UCSD-AML1 (cell line): ENCODE measurements around the gene SMCP.

Experiments used
- DNase-seq: peaks from one replicate; lab custom pipeline; 2025; ENCODE audit not compliant: unreplicated experiment; lab: John Stamatoyannopoulos, UW

The SMCP gene, protein sequence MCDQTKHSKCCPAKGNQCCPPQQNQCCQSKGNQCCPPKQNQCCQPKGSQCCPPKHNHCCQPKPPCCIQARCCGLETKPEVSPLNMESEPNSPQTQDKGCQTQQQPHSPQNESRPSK

GRCh38 chr1:152878042-152878441, at the start of gene SMCP:
Gene SMCP (plus strand): TSS chr1:152878322. CDS start chr1:152884423, 6,101 bp downstream.
- no peak for DNase-seq

DNA sequence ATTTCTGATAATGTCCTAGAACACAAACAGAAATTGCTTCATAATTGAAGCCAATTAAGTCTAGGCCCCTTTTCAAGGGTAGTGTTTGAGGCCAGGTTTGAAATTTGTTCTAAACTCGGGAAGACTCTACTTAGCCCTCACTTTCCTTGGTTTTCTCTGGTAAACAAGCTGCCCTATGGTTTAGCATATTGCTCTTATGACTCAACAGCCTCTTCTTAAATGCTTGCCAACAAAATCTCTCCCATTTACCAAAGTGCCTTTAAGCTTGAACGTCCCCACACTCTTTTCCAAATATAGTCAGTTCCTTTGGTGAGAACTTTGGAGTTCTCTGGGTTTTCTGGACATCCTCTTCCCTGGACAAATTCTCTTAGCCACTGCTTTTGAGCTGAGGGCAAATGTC, 41.3 kb upstream of the SMCP start:
- DNase-seq = no peak

- no peak for DNase-seq
These were observed 35.6 kb upstream of the SMCP start, which contains the start of gene LCE6A for GRCh38 chr1:152842556-152842955. Gene LCE6A (plus strand): TSS chr1:152842856. CDS start chr1:152843521, 665 bp downstream.

DNA sequence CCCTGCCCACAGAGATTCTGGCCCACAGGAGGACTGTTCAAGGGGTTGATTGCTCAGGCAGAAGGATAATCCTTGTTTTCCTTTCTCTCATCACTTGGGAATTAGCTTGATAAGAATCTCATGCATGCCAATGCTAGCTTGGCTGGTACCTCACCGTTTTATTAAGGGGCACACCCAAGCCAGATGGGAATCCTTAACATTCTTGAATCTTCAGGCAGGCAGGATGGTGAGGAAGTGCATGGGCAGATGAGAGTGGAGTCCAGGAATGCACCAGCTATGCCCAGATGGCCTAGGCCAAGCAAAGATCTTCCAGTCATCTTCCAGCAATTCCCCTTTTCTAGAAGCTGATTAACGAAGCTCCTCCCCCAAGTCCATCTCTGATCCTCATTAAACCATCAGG, 22.5 kb upstream of the SMCP start:
- DNase-seq = no peak

DNA sequence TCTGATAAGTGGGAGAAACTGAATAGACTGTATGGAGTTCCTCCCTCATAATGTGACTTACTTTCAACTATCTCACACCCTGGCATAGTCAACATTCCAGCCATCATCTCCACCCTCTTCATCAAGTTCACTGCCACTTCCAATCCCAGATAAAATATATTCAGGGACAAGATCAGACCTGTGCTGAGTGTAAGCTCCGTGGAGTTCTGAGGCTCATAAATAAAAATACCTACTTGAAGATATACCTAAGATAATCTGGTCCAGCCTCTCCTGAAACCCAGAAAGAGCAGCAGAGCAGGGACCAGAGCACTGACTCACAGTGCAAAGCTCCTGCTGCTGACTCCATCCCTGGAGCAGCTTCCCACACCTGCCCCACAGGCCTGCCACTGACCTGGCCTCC, 20.1 kb upstream of the SMCP start:
- DNase-seq = no peak

GRCh38 chr1:152859696-152860095, 18.4 kb upstream of the SMCP start, which contains the start of gene LCE7A:
Gene LCE7A (plus strand): TSS chr1:152859996. CDS start chr1:152860698, 702 bp downstream.
- no peak for DNase-seq

DNA sequence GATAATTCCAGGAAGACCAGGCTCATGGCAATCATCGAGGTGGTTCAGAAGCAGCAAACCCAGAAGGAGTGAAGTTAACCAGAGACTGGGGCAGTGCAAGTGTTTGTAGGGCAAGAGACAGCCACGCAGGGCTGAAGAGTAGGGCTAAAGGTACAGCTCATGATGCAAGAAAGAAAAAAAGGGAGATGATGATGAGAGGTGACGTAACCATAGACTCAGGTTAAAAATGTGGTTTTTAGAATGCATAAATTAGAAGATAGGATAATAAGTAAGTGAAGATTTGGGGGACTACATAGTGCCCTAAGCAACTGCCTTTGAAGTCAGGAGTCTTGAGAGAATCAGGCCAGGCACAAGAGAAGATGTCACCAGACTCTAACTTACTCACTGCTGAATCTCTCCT, 18.0 kb upstream of the SMCP start:
- DNase-seq = no peak

GRCh38 chr1:152861374-152861773, 16.7 kb upstream of the SMCP start:
- DNase-seq = no peak

GRCh38 chr1:152864443-152864842, 13.7 kb upstream of the SMCP start:
- DNase-seq = no peak

DNA sequence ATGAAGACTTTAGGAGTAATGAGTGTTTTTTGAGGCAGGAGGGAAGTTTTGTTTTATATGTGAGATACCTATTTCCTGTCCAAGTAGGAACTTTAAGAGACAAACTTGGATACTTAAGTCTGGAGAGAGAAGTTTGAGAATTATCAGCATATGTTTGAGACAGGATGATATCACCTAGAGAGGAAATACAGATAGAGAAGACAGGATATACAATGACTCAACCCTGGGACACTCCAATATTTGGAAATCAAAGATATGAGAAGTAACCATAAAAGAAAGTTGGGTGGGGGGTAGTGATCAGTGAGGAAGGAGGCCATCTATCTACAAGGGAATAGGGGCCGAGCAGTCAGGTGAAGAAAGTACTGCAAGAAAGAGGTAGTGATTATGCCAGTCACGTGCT, 11.8 kb upstream of the SMCP start:
- no peak for DNase-seq

DNA sequence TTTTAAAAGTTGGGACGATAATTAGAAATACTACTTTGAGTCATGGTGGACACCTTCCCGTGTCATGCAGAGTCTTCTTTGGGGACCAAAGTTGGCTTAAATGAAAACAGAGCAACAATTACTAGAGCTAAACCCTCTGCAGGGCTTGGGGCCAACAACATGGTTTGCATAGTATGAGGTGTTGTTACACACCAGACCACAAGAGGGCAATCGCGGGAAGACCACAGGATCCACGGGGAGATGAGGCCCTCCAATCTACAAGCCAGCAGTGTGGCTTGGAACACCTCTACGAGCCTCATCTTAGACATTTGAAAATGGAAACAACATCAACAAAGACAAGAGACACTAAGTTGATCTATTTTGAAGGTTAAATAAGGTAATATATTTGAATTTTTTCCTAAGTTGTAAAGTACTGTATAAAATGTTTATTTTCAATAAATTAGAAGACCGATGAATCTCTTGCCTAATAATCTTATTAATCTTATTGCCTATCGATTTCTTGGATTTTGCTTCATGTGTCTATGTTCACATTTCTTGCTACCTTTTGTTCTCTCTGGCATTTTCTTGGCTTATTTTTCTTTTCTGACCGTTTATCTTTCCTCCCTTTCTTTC, 8.2 kb upstream of the SMCP start:
- peak; percentile 33 for DNase-seq

- no peak for DNase-seq
These were observed 7.0 kb upstream of the SMCP start for GRCh38 chr1:152870831-152871730.

DNA sequence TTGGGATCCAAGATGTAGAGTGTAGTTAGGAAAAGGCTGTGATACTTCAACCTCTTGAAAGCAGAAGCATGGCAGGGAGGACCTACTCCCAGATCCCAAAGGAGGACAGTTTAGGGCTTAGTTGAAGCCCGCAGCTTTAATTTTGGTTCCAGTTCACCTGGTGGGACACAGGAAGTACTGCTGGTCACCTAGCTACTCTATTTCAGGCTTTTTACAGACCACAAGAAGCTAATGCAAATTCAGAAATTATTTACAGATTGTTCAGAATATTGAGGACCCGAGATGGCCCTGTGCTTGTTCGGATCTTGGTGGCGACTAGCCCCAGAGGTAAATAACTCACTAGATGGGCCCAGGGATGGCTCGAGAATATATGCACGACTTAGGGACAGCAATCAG, 6.4 kb upstream of the SMCP start:
- DNase-seq = no peak

DNA sequence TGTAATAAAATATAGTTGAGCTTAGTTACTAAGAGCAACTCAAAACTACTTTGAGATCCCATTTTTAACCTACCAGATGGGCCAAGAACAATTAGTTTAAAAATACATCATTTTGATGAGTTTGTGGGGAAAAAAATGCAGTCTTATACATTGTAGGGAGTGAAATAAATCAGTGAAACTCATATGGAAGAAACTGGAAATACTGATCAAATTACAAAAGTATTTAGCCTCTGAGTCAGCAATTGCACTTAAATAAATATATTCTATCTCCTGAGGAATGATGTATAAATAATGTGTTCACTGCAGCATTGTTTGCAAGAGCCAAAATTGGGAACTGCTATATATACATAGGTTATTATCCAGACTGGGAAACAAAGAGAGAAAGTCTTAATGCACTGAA, 4.6 kb upstream of the SMCP start:
- no peak for DNase-seq

GRCh38 chr1:152876827-152877226, 1.3 kb upstream of the SMCP start:
- DNase-seq = no peak

- DNase-seq = no peak
These were observed 1.6 kb downstream of the SMCP start for GRCh38 chr1:152879559-152880198.

DNA sequence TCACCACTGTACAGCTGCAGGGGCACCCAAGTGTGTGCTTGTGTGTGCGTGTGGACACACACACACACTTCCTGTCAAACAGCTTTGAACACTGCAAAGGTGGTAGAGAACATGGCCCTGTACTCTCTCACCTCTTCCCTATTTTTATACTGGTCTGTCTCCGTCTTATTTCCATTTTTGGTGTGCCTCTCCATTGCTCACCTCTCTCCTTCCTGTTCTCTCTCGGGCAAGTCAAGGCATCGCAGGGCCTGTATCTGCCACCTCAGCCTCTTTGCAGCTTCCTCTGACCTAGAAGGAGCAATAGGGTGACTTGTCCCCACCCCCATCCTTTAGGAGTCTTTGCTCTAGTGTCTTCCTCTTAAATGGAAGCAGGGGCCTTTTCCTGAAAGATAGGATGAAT, 2.2 kb downstream of the SMCP start:
- DNase-seq = no peak

DNA sequence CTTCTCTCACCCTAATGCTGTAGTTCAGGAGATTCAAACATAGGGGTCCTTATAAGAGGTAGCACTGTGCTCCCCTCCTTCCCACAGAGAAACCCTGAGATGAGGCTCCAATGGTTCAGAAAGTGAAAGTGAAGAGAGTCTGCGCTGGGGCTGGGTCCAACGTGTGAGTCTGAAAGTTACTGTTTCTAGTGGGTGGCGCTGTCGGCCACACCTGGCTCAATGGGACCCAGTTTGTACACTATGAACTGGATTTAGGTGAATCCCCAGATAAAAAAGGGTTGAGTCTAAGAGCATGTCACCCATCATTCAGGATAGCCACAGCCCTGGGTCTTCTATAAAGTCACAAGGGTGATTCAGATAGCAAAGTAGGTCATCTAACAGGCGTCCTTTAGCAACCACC, 2.8 kb downstream of the SMCP start:
- DNase-seq = no peak

- DNase-seq = no peak
These were observed 6.0 kb downstream of the SMCP start for GRCh38 chr1:152884085-152884484.

GRCh38 chr1:152884506-152884905, 6.4 kb downstream of the SMCP start:
- no peak for DNase-seq

- no peak for DNase-seq
These were observed 7.0 kb downstream of the SMCP start for GRCh38 chr1:152884966-152885624.
